PFSK-1 (cell line): ENCODE data around the gene PTPN20.

Source experiments
- FOXP2 ChIP-seq: optimal IDR thresholded peaks from 2 replicates; pipeline ENCODE3; 2011; ENCODE audit warnings: borderline replicate concordance, control low read depth, inconsistent platforms; ENCODE audit not compliant: insufficient read depth; ENCODE audit errors: extremely low read length, extremely low read depth
- POLR2AphosphoS5 ChIP-seq: IDR thresholded peaks from 2 replicates; pipeline ENCODE4 v1.6.1; 2012; ENCODE audit warnings: low read depth, mild to moderate bottlenecking, control low read depth, low read length, moderate library complexity
- SIN3A ChIP-seq: IDR thresholded peaks from 2 replicates; pipeline ENCODE4 v1.6.1; 2012; ENCODE audit warnings: mild to moderate bottlenecking, low read length, moderate library complexity, borderline replicate concordance; ENCODE audit not compliant: insufficient read depth
- TAF1 ChIP-seq: IDR thresholded peaks from 2 replicates; pipeline ENCODE4 v1.6.1; 2012; ENCODE audit warnings: low read length, control low read depth, borderline replicate concordance; ENCODE audit not compliant: insufficient read depth
- TF ChIP-seq, protein P1 (sequence below), 2 experiments: IDR thresholded peaks; 2 replicates each; pipeline versions ENCODE4 v1.6.1 to v1.8.0; 2011 to 2012; ENCODE audit warnings: low read depth in 2 of 2, low read length in 2 of 2, control low read depth in 1 of 2, inconsistent platforms in 1 of 2, mild to moderate bottlenecking in 1 of 2, moderate library complexity in 1 of 2; ENCODE audit not compliant: insufficient read depth in 1 of 2

The PTPN20 gene

GRCh38 chr10:47015404-47015803 is 104.2 kb downstream of the PTPN20 start:
- TF ChIP-seq TAF1 (no peak), POLR2AphosphoS5 (no peak), FOXP2 (no peak), SIN3A (no peak)
- TF ChIP-seq, protein P1, sequence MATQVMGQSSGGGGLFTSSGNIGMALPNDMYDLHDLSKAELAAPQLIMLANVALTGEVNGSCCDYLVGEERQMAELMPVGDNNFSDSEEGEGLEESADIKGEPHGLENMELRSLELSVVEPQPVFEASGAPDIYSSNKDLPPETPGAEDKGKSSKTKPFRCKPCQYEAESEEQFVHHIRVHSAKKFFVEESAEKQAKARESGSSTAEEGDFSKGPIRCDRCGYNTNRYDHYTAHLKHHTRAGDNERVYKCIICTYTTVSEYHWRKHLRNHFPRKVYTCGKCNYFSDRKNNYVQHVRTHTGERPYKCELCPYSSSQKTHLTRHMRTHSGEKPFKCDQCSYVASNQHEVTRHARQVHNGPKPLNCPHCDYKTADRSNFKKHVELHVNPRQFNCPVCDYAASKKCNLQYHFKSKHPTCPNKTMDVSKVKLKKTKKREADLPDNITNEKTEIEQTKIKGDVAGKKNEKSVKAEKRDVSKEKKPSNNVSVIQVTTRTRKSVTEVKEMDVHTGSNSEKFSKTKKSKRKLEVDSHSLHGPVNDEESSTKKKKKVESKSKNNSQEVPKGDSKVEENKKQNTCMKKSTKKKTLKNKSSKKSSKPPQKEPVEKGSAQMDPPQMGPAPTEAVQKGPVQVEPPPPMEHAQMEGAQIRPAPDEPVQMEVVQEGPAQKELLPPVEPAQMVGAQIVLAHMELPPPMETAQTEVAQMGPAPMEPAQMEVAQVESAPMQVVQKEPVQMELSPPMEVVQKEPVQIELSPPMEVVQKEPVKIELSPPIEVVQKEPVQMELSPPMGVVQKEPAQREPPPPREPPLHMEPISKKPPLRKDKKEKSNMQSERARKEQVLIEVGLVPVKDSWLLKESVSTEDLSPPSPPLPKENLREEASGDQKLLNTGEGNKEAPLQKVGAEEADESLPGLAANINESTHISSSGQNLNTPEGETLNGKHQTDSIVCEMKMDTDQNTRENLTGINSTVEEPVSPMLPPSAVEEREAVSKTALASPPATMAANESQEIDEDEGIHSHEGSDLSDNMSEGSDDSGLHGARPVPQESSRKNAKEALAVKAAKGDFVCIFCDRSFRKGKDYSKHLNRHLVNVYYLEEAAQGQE (IDR thresholded peaks at IDR 0.05; ENCODE audit: insufficient read depth in 1 of 2, low read depth in 2 of 2, low read length in 2 of 2) = no peak

DNA sequence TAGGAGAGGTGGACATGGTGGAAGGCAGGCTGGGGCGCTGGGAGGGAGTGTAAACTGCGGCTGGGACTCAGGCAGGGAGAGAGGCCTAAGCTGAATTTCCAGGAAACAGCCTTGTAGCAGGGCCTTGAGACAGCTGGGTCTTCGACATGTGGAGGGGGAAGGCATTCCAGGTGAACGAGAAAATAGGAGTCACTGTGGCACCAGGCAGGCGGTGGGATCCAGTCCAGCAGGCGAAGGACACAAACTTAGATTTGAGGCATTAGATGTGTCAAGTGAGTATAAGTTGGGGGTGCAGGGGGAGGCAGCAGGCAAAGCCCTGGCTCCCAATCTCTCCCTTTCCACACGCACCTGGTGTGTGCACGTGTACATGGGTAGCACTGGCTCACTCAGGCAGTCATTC is 105.3 kb downstream of the PTPN20 start:
- TF ChIP-seq SIN3A (no peak), POLR2AphosphoS5 (no peak), TAF1 (no peak), FOXP2 (no peak)
- TF ChIP-seq, protein P1 (IDR thresholded peaks at IDR 0.05; ENCODE audit: insufficient read depth in 1 of 2, low read depth in 2 of 2, low read length in 2 of 2) = no peak

DNA sequence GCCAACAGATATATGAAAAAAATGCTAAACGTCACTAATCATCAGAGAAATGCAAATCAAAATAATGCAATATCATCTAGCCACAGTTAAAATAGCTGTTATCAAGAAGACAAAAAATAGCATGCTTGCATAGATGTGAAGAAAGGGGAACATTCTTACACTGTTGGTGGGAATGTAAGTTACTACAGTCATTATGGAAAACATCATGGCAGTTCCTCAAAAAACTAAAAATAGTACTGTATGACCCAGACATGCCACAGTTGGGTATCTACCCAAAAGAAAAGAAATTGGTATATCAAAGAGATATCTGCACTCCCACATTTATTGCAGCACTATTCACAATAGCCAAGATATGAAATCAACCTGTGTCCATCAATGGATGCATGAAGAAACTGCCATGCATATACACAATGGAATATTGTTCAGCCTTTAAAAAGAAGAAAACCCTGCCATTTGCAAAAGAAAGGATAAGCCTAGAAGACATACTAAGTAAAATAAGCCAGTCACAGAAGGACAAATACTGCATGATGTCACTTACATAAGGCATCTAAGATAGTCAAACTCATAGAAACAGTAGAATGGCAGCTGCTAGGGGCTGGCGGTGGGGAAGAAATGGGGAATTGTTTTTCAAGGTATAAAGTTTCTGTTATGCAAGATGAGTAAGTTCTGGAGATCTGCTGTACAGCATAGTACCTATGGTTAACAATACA is 107.0 kb downstream of the PTPN20 start:
- no peak for TF ChIP-seq POLR2AphosphoS5
- TF ChIP-seq SIN3A = no peak
- TF ChIP-seq, protein P1 (IDR thresholded peaks at IDR 0.05; ENCODE audit: insufficient read depth in 1 of 2, low read depth in 2 of 2, low read length in 2 of 2) = no peak
- no peak for TF ChIP-seq FOXP2
- no peak for TF ChIP-seq TAF1

DNA sequence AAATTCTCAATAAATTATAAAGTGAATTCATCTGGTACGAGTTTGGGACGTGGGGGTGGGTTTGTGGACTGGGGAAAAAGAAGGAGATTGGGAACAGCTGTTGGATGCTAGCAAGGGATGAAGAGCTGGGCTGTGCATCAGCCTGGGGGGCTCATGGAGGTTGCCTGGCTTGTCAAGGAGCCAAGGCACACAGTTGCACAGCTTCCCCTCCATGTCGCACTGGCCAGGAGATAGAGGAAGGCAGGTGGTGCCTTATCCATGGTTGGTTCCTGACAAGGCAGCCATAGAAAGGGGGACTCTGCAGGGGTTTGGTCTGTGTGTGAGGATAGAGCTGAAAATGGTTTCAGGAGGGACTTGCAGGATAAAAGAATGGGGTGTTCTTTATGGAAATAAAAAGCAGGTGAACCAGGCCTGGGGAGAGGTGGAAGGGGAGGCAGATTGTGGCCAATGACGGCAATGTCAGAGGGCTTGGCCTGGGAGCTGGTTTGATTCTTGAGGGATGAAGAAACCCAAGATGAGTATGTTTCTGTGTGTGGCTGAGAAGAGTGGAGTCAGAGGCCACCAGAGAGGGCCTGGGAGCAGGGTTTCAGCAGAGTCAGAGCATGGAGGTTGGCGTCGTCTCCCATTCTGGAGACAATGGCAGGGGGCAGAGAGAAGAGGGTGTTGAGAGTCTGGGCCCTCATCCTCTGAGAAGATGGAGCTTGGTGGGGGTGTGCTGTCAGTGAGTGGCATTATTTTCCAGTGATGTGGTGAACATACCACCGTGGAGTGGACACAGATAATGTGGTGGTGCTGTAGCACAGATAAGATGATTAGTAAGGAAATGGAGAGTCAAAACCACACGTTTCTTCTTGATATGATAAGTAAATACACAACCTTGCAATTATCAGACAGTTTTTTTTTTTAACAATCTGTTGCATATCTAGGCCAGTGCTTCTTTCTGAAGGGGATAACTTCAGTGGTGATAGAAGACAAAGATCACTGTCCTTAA is 108.2 kb downstream of the PTPN20 start:
- TF ChIP-seq POLR2AphosphoS5 (no peak), FOXP2 (no peak), SIN3A (no peak), TAF1 (no peak)
- TF ChIP-seq, protein P1 (IDR thresholded peaks at IDR 0.05; ENCODE audit: insufficient read depth in 1 of 2, low read depth in 2 of 2, low read length in 2 of 2) = no peak
